ENCODE results near the gene CLMN. TPM values are rescaled to one million over a fixed set of nuclear protein-coding genes. Genes with fewer than 3 reads are reported as not detected.

Gene CLMN
- total and polyA plus RNA-seq, 2 experiments from 2014 or later, result 3.2 to 5.7 TPM

DNA sequence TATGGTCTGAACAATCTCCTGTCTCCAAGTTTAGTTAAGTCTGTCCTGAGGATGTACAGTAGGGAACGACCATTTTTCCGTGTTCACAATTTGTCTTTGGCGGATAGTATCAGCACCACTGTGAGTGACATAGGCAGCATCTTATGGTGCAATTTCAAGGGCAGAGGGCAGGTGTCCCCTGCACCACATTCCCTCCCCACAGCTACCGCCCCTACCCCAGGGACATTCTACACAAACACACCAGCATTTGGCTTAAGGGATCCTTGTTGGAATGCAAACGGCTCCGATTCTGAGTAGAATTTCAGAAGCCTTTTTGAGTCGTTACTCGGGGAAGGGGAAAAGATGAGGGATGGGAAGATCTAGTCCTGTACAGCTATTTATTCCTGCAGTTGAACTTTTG is 137.3 kb downstream of the CLMN start:
- H3K4me3 Mint-ChIP-seq, result no peak overlapping the region

More for the DNA sequence above, 137.3 kb downstream of the CLMN start:
- H3K4me3 ChIP-seq, result no peak overlapping the region
- peaks cover 6% of the 10 kb centered on the region; the same call in 2 of the 3 replicates for H3K36me3 Mint-ChIP-seq (ENCODE audit: low read depth)
- no peak overlapping the region for H2AFZ ChIP-seq
- no peak overlapping the region for H3K4me2 ChIP-seq
- H3K27me3 ChIP-seq (ENCODE audit: insufficient read depth), result no peaks in the 10 kb centered on the region
- peak in 1 of 2 experiments; percentile 22; a peak in 1 of 4 replicates for TF ChIP-seq CTCF (conservative IDR thresholded peaks at IDR 0.05; ENCODE audit: low read depth in 2 of 2)
- TF ChIP-seq, protein P1, sequence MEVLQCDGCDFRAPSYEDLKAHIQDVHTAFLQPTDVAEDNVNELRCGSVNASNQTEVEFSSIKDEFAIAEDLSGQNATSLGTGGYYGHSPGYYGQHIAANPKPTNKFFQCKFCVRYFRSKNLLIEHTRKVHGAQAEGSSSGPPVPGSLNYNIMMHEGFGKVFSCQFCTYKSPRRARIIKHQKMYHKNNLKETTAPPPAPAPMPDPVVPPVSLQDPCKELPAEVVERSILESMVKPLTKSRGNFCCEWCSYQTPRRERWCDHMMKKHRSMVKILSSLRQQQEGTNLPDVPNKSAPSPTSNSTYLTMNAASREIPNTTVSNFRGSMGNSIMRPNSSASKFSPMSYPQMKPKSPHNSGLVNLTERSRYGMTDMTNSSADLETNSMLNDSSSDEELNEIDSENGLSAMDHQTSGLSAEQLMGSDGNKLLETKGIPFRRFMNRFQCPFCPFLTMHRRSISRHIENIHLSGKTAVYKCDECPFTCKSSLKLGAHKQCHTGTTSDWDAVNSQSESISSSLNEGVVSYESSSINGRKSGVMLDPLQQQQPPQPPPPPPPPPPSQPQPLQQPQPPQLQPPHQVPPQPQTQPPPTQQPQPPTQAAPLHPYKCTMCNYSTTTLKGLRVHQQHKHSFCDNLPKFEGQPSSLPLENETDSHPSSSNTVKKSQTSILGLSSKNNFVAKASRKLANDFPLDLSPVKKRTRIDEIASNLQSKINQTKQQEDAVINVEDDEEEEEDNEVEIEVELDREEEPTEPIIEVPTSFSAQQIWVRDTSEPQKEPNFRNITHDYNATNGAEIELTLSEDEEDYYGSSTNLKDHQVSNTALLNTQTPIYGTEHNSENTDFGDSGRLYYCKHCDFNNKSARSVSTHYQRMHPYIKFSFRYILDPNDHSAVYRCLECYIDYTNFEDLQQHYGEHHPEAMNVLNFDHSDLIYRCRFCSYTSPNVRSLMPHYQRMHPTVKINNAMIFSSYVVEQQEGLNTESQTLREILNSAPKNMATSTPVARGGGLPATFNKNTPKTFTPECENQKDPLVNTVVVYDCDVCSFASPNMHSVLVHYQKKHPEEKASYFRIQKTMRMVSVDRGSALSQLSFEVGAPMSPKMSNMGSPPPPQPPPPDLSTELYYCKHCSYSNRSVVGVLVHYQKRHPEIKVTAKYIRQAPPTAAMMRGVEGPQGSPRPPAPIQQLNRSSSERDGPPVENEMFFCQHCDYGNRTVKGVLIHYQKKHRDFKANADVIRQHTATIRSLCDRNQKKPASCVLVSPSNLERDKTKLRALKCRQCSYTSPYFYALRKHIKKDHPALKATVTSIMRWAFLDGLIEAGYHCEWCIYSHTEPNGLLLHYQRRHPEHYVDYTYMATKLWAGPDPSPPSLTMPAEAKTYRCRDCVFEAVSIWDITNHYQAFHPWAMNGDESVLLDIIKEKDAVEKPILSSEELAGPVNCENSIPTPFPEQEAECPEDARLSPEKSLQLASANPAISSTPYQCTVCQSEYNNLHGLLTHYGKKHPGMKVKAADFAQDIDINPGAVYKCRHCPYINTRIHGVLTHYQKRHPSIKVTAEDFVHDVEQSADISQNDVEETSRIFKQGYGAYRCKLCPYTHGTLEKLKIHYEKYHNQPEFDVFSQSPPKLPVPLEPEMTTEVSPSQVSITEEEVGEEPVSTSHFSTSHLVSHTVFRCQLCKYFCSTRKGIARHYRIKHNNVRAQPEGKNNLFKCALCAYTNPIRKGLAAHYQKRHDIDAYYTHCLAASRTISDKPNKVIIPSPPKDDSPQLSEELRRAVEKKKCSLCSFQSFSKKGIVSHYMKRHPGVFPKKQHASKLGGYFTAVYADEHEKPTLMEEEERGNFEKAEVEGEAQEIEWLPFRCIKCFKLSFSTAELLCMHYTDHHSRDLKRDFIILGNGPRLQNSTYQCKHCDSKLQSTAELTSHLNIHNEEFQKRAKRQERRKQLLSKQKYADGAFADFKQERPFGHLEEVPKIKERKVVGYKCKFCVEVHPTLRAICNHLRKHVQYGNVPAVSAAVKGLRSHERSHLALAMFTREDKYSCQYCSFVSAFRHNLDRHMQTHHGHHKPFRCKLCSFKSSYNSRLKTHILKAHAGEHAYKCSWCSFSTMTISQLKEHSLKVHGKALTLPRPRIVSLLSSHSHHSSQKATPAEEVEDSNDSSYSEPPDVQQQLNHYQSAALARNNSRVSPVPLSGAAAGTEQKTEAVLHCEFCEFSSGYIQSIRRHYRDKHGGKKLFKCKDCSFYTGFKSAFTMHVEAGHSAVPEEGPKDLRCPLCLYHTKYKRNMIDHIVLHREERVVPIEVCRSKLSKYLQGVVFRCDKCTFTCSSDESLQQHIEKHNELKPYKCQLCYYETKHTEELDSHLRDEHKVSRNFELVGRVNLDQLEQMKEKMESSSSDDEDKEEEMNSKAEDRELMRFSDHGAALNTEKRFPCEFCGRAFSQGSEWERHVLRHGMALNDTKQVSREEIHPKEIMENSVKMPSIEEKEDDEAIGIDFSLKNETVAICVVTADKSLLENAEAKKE (CRISPR knock-in tag; IDR thresholded peaks at IDR 0.05), result no peak
- no peaks in the 10 kb centered on the region for H3K27me3 Mint-ChIP-seq (ENCODE audit: insufficient read depth, low read depth, poor library complexity)
- DNase-seq (ENCODE audit: low spot score) (peak; percentile 53), ATAC-seq (peak; percentile 92)
- H3K36me3 ChIP-seq (ENCODE audit: insufficient read depth), result no peaks in the 10 kb centered on the region
- H3K9me3 Mint-ChIP-seq, result peaks cover 5% of the 10 kb centered on the region; the same call in 1 of the 3 replicates
- no peak overlapping the region for H3K27ac Mint-ChIP-seq
- H3K4me1 ChIP-seq (ENCODE audit: insufficient read depth), result peaks cover 8% of the 10 kb centered on the region
- no peaks in the 10 kb centered on the region for H3K79me2 ChIP-seq (replicated peaks; ENCODE audit: insufficient read depth)
- H3K27ac ChIP-seq (ENCODE audit: low read depth), result no peak overlapping the region
- H3K9me2 ChIP-seq (ENCODE audit: insufficient read depth), result no peaks in the 10 kb centered on the region
- no peaks in the 10 kb centered on the region for H4K20me1 ChIP-seq (replicated peaks; ENCODE audit: insufficient read depth)
- H3F3A ChIP-seq (replicated peaks; ENCODE audit: low read depth), result no peaks in the 10 kb centered on the region
- peaks cover 27% of the 10 kb centered on the region for H3K4me1 Mint-ChIP-seq
